ENCODE results near the gene MYOF.

Gene MYOF, protein sequence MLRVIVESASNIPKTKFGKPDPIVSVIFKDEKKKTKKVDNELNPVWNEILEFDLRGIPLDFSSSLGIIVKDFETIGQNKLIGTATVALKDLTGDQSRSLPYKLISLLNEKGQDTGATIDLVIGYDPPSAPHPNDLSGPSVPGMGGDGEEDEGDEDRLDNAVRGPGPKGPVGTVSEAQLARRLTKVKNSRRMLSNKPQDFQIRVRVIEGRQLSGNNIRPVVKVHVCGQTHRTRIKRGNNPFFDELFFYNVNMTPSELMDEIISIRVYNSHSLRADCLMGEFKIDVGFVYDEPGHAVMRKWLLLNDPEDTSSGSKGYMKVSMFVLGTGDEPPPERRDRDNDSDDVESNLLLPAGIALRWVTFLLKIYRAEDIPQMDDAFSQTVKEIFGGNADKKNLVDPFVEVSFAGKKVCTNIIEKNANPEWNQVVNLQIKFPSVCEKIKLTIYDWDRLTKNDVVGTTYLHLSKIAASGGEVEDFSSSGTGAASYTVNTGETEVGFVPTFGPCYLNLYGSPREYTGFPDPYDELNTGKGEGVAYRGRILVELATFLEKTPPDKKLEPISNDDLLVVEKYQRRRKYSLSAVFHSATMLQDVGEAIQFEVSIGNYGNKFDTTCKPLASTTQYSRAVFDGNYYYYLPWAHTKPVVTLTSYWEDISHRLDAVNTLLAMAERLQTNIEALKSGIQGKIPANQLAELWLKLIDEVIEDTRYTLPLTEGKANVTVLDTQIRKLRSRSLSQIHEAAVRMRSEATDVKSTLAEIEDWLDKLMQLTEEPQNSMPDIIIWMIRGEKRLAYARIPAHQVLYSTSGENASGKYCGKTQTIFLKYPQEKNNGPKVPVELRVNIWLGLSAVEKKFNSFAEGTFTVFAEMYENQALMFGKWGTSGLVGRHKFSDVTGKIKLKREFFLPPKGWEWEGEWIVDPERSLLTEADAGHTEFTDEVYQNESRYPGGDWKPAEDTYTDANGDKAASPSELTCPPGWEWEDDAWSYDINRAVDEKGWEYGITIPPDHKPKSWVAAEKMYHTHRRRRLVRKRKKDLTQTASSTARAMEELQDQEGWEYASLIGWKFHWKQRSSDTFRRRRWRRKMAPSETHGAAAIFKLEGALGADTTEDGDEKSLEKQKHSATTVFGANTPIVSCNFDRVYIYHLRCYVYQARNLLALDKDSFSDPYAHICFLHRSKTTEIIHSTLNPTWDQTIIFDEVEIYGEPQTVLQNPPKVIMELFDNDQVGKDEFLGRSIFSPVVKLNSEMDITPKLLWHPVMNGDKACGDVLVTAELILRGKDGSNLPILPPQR (N-terminal part only)

DNA sequence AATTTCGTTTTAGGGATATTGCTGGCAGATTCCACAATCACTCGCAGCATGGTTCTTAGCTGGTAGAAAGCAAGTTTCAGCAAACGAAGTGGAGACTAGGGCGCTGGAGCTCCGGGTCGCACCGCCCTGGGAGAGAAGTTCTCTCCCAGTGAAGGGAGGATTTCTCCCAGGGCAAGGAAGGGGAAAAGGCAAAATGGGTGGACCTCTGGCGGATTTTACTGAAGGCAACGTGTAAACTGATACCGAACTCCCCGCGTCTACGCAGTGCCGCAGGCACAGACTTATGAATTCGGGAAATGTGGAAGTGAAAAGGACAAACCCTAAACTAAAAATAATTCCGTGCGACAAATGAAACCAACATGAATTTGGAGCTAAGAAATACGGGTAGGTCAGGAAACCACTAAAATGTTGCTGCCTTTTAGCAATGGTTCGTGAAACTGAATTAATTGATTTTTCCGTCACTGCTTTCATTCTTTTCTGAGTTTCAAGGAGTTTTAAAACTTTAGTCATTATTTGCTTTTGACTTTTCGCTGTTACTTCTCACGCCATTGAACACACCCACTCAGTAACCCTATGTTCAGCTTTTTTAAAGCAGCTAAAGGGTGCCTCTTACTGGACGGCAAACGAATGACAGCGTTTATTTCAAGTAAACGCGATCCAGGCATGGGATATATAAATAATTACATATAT lies at the start of gene MYOF:
MYOF (minus strand) TSS at position 190 of the 690 bp plus-strand sequence; CDS start at position 50, 140 bp downstream.
- Histone ChIP-seq H3K27ac (ENCODE audit: low read length) (peak within 1 kb of the TSS; percentile 98), H3K27me3 (ENCODE audit: low read depth, low read length) (no peaks in the 10 kb centered on the region), H3K36me3 (ENCODE audit: control insufficient read depth in 1 of 2, insufficient read depth in 2 of 2, low read length in 2 of 2) (peaks cover 0 to 13% of the 10 kb centered on the region in 2 donors), H3K4me1 (ENCODE audit: control insufficient read depth in 1 of 2, insufficient read depth in 2 of 2, low read length in 2 of 2) (peaks cover 0 to 11% of the 10 kb centered on the region in 2 donors), H3K9me3 (ENCODE audit: control insufficient read depth in 1 of 2, low read length in 2 of 2) (no peaks in the 10 kb centered on the region), H3K4me3 (ENCODE audit: low read depth in 1 of 2, low read length in 2 of 2) (peak within 1 kb of the TSS; percentile 80 to 96)

DNA sequence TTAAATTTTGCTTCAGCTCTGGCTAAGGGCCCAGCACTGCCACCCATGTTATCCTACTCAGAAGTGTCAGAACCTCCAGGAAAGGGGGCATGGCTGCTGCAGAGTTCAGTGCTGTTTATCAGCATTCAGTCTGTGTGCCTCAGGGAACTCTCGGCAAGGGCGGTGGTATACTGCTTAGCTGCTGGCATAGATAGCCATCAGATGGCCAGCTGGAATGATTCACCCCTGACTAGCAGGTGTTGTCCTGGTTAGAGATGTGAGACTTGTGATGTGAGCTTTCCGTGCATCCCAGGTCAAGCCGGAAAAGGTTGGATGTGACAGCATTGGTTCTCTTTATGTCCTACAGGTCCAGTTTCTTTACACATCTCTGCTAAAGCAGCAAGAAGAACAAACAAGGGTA lies 36.4 kb upstream of the MYOF start:
- Histone ChIP-seq H3K9me3 (ENCODE audit: control insufficient read depth in 1 of 2, low read length in 2 of 2) (no peaks in the 10 kb centered on the region), H3K36me3 (ENCODE audit: control insufficient read depth in 1 of 2, insufficient read depth in 2 of 2, low read length in 2 of 2) (no peaks in the 10 kb centered on the region), H3K4me3 (ENCODE audit: low read depth in 1 of 2, low read length in 2 of 2) (no peak overlapping the region), H3K27me3 (ENCODE audit: low read depth, low read length) (no peaks in the 10 kb centered on the region), H3K4me1 (ENCODE audit: control insufficient read depth in 1 of 2, insufficient read depth in 2 of 2, low read length in 2 of 2) (no peaks in the 10 kb centered on the region), H3K27ac (ENCODE audit: low read length) (no peak overlapping the region)

DNA sequence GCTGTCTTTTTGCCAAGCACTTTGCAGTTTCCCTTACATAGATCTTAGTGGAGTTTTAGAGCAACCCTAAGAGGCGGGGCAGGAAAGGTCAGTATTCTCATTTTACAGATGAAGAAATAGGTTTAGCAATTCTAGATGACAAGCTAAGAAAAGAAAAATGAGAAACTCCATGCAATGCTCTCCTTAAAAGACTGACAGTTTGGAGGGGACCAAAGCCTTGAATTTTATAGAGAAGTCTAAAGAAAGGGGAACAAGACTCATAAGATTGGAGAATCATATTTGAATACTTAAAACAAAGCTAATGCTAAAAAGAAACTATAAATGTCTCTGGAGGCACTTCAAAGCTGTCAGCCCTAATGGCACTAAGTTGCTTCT lies 33.9 kb upstream of the MYOF start:
- Histone ChIP-seq H3K9me3 (ENCODE audit: control insufficient read depth in 1 of 2, low read length in 2 of 2) (no peaks in the 10 kb centered on the region), H3K27me3 (ENCODE audit: low read depth, low read length) (no peaks in the 10 kb centered on the region), H3K4me3 (ENCODE audit: low read depth in 1 of 2, low read length in 2 of 2) (no peak overlapping the region), H3K27ac (ENCODE audit: low read length) (no peak overlapping the region), H3K4me1 (ENCODE audit: control insufficient read depth in 1 of 2, insufficient read depth in 2 of 2, low read length in 2 of 2) (no peaks in the 10 kb centered on the region), H3K36me3 (ENCODE audit: control insufficient read depth in 1 of 2, insufficient read depth in 2 of 2, low read length in 2 of 2) (no peaks in the 10 kb centered on the region)

DNA sequence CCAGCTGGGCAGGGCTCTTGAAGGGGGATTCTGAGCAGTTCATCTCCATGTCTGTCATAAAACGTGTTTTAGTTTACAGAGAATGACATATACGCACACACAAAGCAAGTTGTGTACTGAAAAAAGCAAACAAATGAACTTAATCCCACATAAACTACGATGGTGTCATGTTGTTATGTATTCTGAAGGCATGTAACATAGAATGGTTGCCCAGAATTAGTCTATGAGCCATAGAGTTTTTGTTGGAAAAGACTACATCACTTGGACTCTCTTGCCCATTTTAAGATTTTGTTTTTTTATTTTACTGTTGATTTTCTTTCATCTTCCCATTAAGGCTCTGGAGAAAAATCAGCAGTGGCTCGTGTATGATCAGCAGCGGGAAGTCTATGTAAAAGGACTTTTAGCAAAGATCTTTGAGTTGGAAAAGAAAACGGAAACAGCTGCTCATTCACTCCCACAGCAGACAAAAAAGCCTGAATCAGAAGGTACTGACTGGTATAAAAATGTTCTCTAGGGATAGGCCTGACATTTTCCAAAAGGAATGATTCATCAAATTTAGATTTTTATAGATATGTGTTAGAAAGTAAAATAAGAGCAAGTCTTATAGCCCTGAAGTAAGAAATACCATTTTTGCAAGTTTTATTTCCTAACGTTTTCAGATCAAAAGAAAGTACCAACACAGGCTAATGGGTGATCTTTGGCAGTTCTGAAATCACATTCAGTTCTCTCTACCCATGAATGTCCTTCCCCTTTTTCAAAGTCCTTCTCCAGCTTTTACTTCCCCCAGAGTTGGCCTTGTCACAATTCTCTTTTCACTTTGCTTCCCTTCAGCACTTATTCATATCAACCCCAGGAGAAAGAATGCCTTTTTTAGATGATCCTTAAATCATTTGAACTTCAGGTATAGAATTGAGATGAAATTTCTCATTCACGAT lies 33.2 kb upstream of the MYOF start:
- Histone ChIP-seq H3K36me3 (ENCODE audit: control insufficient read depth in 1 of 2, insufficient read depth in 2 of 2, low read length in 2 of 2) (no peaks in the 10 kb centered on the region), H3K27ac (ENCODE audit: low read length) (no peak overlapping the region), H3K4me3 (ENCODE audit: low read depth in 1 of 2, low read length in 2 of 2) (no peak overlapping the region), H3K9me3 (ENCODE audit: control insufficient read depth in 1 of 2, low read length in 2 of 2) (no peaks in the 10 kb centered on the region), H3K27me3 (ENCODE audit: low read depth, low read length) (no peaks in the 10 kb centered on the region), H3K4me1 (ENCODE audit: control insufficient read depth in 1 of 2, insufficient read depth in 2 of 2, low read length in 2 of 2) (no peaks in the 10 kb centered on the region)

DNA sequence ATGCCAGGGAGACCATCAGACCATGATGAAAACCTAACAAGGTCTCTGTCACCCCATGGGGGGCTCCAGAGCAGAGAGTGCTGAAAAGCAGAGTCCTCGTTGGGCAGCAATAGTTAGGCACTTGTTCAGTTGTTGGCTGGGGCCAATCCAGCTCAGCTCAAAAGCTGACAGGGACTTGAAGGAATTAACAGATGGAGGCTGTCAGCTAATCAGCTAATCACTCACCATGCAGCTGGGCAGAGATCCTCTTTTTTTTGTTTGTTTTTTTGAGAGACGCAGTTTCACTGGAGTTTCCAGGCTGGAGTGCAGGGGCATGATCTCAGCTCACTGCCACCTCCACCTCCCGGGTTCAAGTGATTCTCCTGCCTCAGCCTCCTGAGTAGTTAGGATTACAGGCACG lies 32.4 kb upstream of the MYOF start:
- Histone ChIP-seq H3K4me3 (ENCODE audit: low read depth in 1 of 2, low read length in 2 of 2) (no peak overlapping the region), H3K27me3 (ENCODE audit: low read depth, low read length) (no peaks in the 10 kb centered on the region), H3K27ac (ENCODE audit: low read length) (no peak overlapping the region), H3K36me3 (ENCODE audit: control insufficient read depth in 1 of 2, insufficient read depth in 2 of 2, low read length in 2 of 2) (no peaks in the 10 kb centered on the region), H3K9me3 (ENCODE audit: control insufficient read depth in 1 of 2, low read length in 2 of 2) (no peaks in the 10 kb centered on the region), H3K4me1 (ENCODE audit: control insufficient read depth in 1 of 2, insufficient read depth in 2 of 2, low read length in 2 of 2) (no peaks in the 10 kb centered on the region)

DNA sequence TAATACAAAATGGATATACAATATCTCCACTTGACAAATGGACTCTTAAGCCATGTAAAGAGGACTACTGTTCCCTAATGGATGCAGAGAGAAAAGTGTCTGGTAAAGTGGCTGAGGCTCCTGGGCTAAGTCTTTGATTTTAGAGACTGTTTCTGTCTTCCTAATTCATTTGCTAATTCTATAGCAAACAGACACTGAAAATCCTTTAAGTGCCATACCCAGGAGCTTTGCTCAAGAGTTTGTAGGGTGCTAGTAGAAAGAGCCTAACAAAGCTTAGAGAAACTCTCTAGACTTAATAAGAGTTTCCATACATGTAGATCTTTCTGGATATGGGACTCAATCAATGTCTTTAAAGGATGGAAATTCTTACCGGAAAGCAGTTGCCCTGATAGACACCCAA lies 31.0 kb upstream of the MYOF start:
- no peaks in the 10 kb centered on the region for H3K36me3 ChIP-seq (ENCODE audit: control insufficient read depth in 1 of 2, insufficient read depth in 2 of 2, low read length in 2 of 2)
- H3K4me3 ChIP-seq (ENCODE audit: low read depth in 1 of 2, low read length in 2 of 2) = no peak overlapping the region
- H3K4me1 ChIP-seq (ENCODE audit: control insufficient read depth in 1 of 2, insufficient read depth in 2 of 2, low read length in 2 of 2) = no peaks in the 10 kb centered on the region
- no peaks in the 10 kb centered on the region for H3K27me3 ChIP-seq (ENCODE audit: low read depth, low read length)
- H3K27ac ChIP-seq (ENCODE audit: low read length) = no peak overlapping the region
- H3K9me3 ChIP-seq (ENCODE audit: control insufficient read depth in 1 of 2, low read length in 2 of 2) = no peaks in the 10 kb centered on the region

DNA sequence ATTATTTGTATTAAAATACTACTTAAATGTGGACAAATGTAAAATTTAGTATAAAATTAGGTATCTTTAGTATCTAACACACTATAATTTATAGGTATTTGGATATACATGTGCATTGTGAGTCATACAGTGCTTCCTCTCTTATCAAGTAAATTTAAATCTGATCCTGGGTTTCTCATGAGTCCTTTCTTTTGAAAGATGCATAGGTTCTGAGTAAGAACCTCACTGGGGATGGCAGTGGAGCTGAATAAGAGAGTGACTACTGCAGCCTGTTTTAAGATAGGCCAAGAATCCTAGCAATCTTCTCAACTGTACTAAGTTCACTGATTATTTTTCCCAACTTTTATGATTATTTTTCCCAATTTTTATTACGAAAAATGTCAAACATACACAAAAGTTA lies 30.4 kb upstream of the MYOF start:
- Histone ChIP-seq H3K27me3 (ENCODE audit: low read depth, low read length) (no peaks in the 10 kb centered on the region), H3K9me3 (ENCODE audit: control insufficient read depth in 1 of 2, low read length in 2 of 2) (no peaks in the 10 kb centered on the region), H3K4me1 (ENCODE audit: control insufficient read depth in 1 of 2, insufficient read depth in 2 of 2, low read length in 2 of 2) (no peaks in the 10 kb centered on the region), H3K27ac (ENCODE audit: low read length) (no peak overlapping the region), H3K36me3 (ENCODE audit: control insufficient read depth in 1 of 2, insufficient read depth in 2 of 2, low read length in 2 of 2) (no peaks in the 10 kb centered on the region), H3K4me3 (ENCODE audit: low read depth in 1 of 2, low read length in 2 of 2) (no peak overlapping the region)

DNA sequence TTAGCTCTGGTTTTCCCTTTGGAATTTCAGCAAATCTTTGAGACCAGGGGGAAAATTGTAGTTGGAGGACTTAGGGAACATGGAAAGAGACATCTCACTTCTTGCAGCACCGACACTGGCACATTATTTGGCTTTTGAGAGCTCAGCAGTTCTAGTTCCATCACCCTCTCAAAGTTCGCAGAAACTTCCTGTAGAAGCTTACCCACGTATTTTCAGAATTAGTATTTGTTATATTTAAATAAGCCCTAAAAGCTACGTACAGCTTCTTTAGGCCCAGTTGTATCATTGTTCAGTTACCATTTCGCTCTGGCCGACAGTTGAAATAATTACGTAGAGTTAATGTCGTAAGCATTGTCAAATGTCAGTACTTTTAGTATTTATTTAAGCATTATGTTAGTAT lies 27.7 kb upstream of the MYOF start:
- Histone ChIP-seq H3K9me3 (ENCODE audit: control insufficient read depth in 1 of 2, low read length in 2 of 2) (no peaks in the 10 kb centered on the region), H3K27me3 (ENCODE audit: low read depth, low read length) (no peaks in the 10 kb centered on the region), H3K27ac (ENCODE audit: low read length) (no peak overlapping the region), H3K4me3 (ENCODE audit: low read depth in 1 of 2, low read length in 2 of 2) (no peak overlapping the region), H3K36me3 (ENCODE audit: control insufficient read depth in 1 of 2, insufficient read depth in 2 of 2, low read length in 2 of 2) (no peaks in the 10 kb centered on the region), H3K4me1 (ENCODE audit: control insufficient read depth in 1 of 2, insufficient read depth in 2 of 2, low read length in 2 of 2) (no peaks in the 10 kb centered on the region)

DNA sequence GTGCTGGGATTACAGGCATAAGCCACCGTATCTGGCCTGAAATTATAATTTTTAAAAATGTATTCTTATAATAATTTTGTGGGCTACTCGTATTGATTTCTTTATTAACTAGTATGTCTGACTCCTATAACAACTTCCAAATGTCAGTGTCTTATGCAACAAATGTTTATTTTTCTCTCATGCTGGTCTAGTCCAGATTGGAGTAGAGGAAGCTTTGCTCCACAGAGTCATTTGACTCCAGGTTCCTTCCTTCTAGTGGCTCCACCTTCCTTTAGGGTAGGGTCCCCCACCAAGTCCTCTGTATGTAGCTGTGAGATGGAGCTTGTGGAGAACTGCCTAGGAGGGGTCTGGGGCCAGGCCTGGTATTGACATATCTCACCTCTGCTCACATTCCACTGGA lies 22.9 kb upstream of the MYOF start:
- H3K4me1 ChIP-seq (ENCODE audit: control insufficient read depth in 1 of 2, insufficient read depth in 2 of 2, low read length in 2 of 2) = no peaks in the 10 kb centered on the region
- H3K27ac ChIP-seq (ENCODE audit: low read length) = no peak overlapping the region
- H3K36me3 ChIP-seq (ENCODE audit: control insufficient read depth in 1 of 2, insufficient read depth in 2 of 2, low read length in 2 of 2) = no peaks in the 10 kb centered on the region
- H3K4me3 ChIP-seq (ENCODE audit: low read depth in 1 of 2, low read length in 2 of 2) = no peak overlapping the region
- no peaks in the 10 kb centered on the region for H3K27me3 ChIP-seq (ENCODE audit: low read depth, low read length)
- H3K9me3 ChIP-seq (ENCODE audit: control insufficient read depth in 1 of 2, low read length in 2 of 2) = no peaks in the 10 kb centered on the region

DNA sequence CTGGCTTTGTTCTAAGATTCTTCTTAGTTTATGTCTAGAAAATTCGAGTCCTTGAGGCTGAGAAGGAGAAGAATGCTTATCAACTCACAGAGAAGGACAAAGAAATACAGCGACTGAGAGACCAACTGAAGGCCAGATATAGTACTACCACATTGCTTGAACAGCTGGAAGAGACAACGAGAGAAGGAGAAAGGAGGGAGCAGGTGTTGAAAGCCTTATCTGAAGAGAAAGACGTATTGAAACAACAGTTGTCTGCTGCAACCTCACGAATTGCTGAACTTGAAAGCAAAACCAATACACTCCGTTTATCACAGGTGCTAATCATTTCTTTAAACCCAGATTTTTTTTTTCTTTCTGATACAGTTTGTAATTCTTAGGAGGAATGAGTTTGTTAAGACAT lies 20.9 kb upstream of the MYOF start:
- Histone ChIP-seq H3K4me3 (ENCODE audit: low read depth in 1 of 2, low read length in 2 of 2) (no peak overlapping the region), H3K27me3 (ENCODE audit: low read depth, low read length) (no peaks in the 10 kb centered on the region), H3K27ac (ENCODE audit: low read length) (no peak overlapping the region), H3K36me3 (ENCODE audit: control insufficient read depth in 1 of 2, insufficient read depth in 2 of 2, low read length in 2 of 2) (no peaks in the 10 kb centered on the region), H3K9me3 (ENCODE audit: control insufficient read depth in 1 of 2, low read length in 2 of 2) (no peaks in the 10 kb centered on the region), H3K4me1 (ENCODE audit: control insufficient read depth in 1 of 2, insufficient read depth in 2 of 2, low read length in 2 of 2) (no peaks in the 10 kb centered on the region)
